GM18511 (cell line): Measurements from ENCODE around the gene MED13L.
A peak's percentile ranks its signal among the peaks of the same experiment; 100 is the strongest.

Experiments used
- ATAC-seq: cut with Tn5 transposase; IDR thresholded peaks from one replicate; pipeline ENCODE4 v1.9.1; 2021; ENCODE audit warnings: mild to moderate bottlenecking, moderate library complexity; ENCODE audit not compliant: unreplicated experiment

MED13L gene

GRCh38 chr12:116026768-116027550, 250.5 kb downstream of the MED13L start:
- no peak for ATAC-seq

- ATAC-seq: no peak
Measured at GRCh38 chr12:116026346-116026745, 251.1 kb downstream of the MED13L start.

GRCh38 chr12:116024769-116025168, 252.7 kb downstream of the MED13L start:
- no peak for ATAC-seq

GRCh38 chr12:116019415-116019814, 258.1 kb downstream of the MED13L start:
- no peak for ATAC-seq

GRCh38 chr12:116018282-116018681, 259.2 kb downstream of the MED13L start:
- ATAC-seq: no peak

- ATAC-seq: no peak
Measured at GRCh38 chr12:116015525-116015924, 262.0 kb downstream of the MED13L start.

GRCh38 chr12:116012757-116013156, 264.7 kb downstream of the MED13L start:
- ATAC-seq: no peak

- ATAC-seq: no peak
Measured at GRCh38 chr12:116011217-116011616, 266.3 kb downstream of the MED13L start.

GRCh38 chr12:116010467-116010866, 267.0 kb downstream of the MED13L start:
- ATAC-seq: no peak

GRCh38 chr12:116009805-116010204, 267.7 kb downstream of the MED13L start:
- no peak for ATAC-seq

GRCh38 chr12:116006141-116006540, 271.4 kb downstream of the MED13L start:
- no peak for ATAC-seq

- ATAC-seq: no peak
Measured at GRCh38 chr12:116002890-116003536, 274.5 kb downstream of the MED13L start.

- no peak for ATAC-seq
Measured at GRCh38 chr12:116000252-116000651, 277.2 kb downstream of the MED13L start.

- no peak for ATAC-seq
Measured at GRCh38 chr12:115999582-115999981, 277.9 kb downstream of the MED13L start.

GRCh38 chr12:115998794-115999478, 278.6 kb downstream of the MED13L start:
- ATAC-seq: no peak

GRCh38 chr12:115998119-115998633, 279.3 kb downstream of the MED13L start:
- ATAC-seq: peak; percentile 58

- no peak for ATAC-seq
Measured at GRCh38 chr12:115993737-115994136, 283.8 kb downstream of the MED13L start.

- ATAC-seq: no peak
Measured at GRCh38 chr12:115990241-115990640, 287.3 kb downstream of the MED13L start.

GRCh38 chr12:115988625-115989563, 288.6 kb downstream of the MED13L start:
- ATAC-seq: no peak

- ATAC-seq: no peak
Measured at GRCh38 chr12:115988212-115988611, 289.3 kb downstream of the MED13L start.
